ENCODE data around the gene PI4K2A.

Gene PI4K2A

DNA sequence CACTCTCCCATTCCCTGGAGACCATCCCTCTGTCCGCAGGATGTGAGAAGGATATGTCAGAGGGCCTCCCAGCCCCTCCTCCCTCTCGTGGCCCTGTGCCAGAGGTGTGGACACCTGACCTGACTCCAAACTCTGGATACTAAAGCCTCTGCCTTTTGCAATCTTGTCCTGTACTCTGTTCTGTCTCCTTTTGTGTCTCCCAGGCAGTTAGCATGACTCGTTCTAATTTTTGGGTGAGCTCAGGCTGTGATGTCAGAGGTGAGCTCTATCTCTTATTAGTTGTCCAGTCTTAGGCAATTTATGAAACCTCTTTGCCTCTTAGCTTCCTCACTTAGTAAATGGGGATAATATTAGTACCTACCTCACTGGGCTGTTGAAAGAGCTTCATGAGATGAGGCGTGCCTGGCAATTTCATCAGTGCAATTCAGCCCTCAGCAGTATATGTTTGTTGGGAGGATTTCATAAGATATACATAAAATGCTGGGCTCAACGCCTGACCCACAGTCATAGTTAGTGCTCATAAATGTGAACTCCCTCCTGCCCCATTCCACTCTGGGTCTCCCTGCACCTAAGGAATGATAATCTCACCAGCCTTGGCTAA lies 84.0 kb downstream of the PI4K2A start:
- DNase-seq (ENCODE audit: extremely low read depth in 1 of 2, low read depth in 1 of 2) = no peak

Data from activated CD8-positive, alpha-beta memory T cell treated with anti-CD3 and anti-CD28 coated beads for 1 hour (primary cell).